ENCODE measurements around the gene CHTF8.

The CHTF8 gene

GRCh38 chr16:69114346-69114975 is 17.9 kb downstream of the CHTF8 start:
- DNase-seq (ENCODE audit: low read depth in 2 of 3, low spot score in 1 of 3): no peak

GRCh38 chr16:69113216-69113615 is 19.2 kb downstream of the CHTF8 start:
- DNase-seq (ENCODE audit: low read depth in 2 of 3, low spot score in 1 of 3): no peak

- peak in 2 of 3 donors; percentile 50 to 55 for DNase-seq (ENCODE audit: low read depth in 2 of 3, low spot score in 1 of 3)
Observed at GRCh38 chr16:69112285-69113129, 19.9 kb downstream of the CHTF8 start.

GRCh38 chr16:69111876-69112230 is 20.5 kb downstream of the CHTF8 start:
- no peak for DNase-seq (ENCODE audit: low read depth in 2 of 3, low spot score in 1 of 3)

DNA sequence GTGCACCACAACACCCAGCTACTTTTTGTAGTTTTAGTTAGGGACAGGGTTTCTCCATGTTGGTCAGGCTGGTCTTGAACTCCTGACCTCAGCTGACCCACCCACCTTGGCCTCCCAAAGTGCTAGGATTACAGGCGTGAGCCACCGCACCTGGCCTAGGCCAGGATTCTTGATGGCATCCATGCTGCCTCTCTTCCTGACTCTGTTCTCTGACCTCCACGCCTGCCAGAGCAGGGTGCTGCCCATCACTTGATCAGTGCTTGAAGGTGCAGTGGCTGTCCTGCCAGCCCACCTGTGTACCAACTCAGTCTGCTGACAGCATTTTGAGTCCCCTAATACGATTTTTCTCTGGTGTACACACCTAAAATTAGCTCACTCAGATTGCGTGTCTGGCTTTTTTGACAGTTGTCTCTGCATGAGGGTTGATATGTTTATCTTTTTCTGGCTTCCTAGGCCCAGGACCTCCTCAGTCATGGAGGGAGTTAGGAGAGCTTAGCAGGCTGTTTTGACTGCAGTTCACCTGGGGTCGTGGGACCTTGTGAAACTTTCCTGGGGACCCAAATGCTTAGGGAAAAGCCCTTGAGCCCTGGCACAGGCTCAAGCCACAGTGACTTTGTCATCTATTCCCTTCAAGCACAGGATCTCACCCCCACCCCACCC is 21.0 kb downstream of the CHTF8 start:
- DNase-seq (ENCODE audit: low read depth in 2 of 3, low spot score in 1 of 3): no peak

- no peak for DNase-seq (ENCODE audit: low read depth in 2 of 3, low spot score in 1 of 3)
Observed at GRCh38 chr16:69110406-69110805, 22.0 kb downstream of the CHTF8 start.

- DNase-seq (ENCODE audit: low read depth in 2 of 3, low spot score in 1 of 3): no peak
Observed at GRCh38 chr16:69109486-69110270, 22.7 kb downstream of the CHTF8 start.

GRCh38 chr16:69108905-69109252 is 23.5 kb downstream of the CHTF8 start:
- DNase-seq (ENCODE audit: low read depth in 2 of 3, low spot score in 1 of 3): no peak

DNA sequence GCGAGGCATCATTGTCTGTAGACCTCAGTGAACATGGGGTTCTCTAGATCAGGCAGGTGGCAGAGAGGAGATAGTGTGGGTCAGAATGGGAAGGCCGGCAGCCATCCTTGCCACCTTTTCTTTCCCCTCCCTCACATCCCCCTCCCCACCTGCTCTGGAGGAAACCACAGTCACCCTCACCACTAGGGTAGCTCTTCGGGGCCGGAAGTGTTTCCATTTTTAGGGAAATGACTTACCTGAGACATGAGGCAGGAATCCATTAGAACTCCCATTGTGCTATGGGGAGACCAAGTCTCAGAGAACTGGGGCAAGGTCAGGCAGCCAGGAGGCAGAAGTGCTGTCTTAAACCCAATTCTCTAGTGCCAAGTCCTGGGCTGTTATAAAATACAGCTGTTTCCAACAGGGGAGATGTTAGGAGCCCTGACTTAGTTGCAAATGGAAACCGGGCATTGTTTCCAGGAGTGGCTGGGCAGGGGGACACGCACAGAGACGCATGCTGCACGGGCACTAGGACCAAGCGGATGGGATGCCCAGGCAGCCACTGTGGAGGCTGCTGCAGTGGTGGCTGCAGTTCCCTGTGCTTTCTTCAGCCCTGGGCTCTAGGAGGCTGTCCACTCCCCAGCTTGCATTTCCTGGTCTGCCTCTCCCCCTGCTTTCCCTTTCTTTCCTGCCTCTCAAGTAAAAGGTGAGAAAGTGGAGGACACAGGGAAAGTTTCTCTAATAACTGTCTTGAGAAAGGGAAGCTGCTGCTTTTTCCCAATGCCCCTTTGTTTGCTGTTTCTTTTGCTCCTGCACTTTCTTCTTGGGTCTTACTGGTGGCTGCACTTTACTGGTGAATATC is 24.1 kb downstream of the CHTF8 start:
- DNase-seq (ENCODE audit: low read depth in 2 of 3, low spot score in 1 of 3): no peak

- no peak for DNase-seq (ENCODE audit: low read depth in 2 of 3, low spot score in 1 of 3)
Observed at GRCh38 chr16:69107316-69107962, 24.9 kb downstream of the CHTF8 start.

GRCh38 chr16:69106491-69107315 is 25.7 kb downstream of the CHTF8 start:
- DNase-seq (ENCODE audit: low read depth in 2 of 3, low spot score in 1 of 3): no peak

DNA sequence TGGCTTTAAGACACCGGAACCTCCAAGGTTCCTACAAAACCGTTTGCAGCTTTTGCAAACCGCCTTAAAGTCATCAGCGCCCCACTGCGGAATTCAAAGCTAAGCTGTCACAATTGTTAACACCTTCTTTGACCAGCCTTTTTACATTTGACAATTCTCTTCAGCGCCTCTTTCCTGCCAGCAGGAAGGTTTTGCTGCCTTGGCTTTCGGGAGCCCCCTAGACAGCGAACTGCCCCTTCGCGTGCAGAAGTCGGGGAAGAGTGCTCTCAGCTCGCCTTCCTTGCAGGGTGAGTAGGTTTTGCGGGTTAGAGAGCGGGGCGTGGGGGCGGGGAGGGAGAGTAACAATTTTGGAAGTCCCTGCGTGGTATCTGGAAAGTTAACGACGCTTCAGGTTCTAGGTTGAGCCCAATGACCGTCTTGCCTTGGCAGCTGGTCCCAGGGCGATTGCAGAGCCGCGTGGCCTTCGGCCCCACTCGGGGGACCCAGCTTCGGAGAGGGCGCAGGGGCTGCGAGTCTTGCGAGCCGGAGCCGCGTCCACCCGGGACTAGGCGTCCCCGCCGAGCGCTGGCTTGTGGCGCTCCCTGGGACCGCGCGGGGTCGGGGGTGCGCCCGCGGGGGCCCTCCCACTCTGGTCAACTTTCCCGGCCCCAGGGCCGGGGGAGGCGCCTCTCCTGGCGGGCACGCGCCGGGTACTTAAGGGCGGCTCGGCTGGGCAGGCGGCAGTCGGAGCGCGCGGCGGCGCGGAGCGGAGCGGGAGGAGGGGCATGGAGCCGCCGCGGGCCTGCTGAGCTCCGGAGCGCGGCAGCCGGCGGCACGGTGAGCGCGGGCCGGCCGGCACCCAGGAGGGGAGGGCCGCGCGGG is 26.7 kb downstream of the CHTF8 start, which contains the start of gene HAS3:
HAS3 (plus strand) TSS at position 153 of the 861 bp plus-strand sequence. CDS start 3,743 bp downstream, outside the sequence.
- peak in 1 of 3 donors; percentile 27 for DNase-seq (ENCODE audit: low read depth in 2 of 3, low spot score in 1 of 3)

DNA sequence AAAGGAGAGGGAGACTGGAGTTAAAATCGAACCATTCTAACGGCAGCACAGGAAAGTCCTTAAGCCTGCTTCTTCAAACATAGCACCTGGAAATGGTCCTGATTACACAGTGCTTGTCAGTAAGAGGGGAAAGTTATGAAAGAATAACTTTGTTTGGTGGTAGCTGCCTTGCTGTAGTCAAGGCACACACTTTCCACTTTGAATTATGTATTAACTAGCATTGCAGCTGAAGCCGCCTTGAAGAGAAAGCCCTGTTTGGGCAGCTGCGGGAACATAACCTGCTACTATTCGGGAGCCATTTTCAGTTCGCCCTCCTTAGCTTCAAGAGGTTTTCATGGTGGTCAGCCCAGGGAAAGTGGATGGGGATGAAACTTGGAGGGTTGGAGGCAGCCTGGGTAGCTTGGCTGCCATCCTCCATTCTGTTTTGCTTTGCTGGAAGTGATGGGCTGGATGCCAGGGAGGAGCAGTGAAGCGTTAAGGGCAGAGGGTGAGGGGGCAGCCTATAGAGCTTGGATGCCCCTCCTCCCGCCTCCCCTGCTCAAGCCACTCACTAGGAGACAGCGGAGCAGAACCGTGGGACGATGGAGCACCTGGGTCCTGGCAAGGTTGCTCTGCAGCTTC is 32.2 kb downstream of the CHTF8 start:
- DNase-seq (ENCODE audit: low read depth in 2 of 3, low spot score in 1 of 3): no peak

DNA sequence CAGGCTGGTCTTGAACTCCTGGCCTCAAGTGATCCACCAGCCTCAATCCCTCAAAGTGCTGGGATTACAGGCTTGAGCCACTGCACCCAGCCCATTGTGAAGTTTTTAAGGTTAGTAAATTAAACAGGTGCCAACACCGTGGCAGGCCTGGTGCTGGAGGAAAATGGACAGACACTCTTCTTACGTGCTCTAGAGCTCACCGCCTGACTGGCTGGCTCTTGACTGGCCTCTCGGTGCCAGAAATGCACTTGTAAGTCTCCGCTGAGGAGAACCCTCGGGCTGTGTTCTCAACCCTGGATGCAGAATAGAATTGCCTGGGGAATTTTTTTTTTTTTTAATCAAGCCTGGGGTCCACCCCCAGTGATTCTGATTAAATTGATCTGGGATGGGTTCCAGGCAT is 37.2 kb downstream of the CHTF8 start:
- no peak for DNase-seq (ENCODE audit: low read depth in 2 of 3, low spot score in 1 of 3)

DNA sequence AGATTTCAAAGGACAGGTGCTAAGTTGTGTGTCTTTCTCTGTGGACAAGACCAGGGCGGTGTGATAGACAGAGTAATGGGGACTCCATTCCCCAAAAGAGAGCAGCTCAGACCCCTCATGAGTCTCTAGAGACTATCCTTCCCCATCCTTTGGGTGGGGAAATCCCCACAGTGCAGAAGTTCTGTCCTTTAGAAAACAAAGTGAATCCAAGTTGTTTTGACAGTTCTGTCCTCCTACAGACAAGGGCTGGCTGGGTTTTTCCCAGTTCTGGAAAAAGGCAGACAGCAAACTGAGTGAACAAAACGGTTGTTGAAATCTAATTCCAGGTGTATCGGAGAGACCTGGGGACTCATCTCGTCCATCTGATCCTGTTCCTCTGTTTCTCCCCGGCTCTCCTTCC is 37.9 kb downstream of the CHTF8 start:
- no peak for DNase-seq (ENCODE audit: low read depth in 2 of 3, low spot score in 1 of 3)

- no peak for DNase-seq (ENCODE audit: low read depth in 2 of 3, low spot score in 1 of 3)
Observed at GRCh38 chr16:69093974-69094373, 38.4 kb downstream of the CHTF8 start.

DNA sequence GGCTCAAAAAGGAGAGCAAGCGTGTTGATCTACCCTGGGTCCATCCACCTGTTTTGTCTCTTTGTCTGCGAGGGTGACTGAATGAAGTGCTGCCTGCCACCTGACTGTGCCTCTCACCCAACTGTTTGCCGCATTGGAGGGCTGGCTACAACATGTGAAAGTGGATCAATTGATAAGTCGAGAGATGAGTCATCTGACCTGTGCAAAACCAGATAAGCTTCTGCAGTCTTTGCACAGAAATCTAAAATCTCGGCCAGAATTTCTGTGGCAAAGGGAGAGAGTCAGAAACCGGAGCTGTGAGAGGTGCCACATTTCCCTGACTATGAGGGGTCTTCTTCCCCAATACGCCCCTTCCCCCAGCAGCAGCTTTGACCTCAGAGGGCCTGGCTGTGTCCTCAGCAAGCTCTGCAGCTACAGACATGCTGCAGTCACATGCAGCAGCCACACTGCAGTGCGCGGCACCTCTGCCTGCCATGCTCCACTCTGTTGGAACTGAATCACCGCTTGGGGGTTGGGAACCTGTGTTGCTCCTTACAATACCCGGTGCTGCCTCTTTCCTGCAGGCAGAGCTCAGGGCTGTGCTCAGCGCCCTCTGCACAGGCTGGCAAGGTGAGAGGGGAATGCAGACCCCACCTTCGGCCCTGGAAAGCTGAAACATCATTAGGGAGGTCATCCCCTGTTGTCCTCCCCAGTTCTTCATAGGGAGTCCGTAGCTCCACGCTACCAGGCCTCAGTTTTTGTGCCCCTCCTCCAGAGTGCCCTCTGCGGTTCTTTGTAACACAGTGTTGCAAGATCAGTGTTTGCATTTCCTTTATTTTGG is 43.1 kb downstream of the CHTF8 start:
- peak in 1 of 3 donors; percentile 13 for DNase-seq (ENCODE audit: low read depth in 2 of 3, low spot score in 1 of 3)
